ENCODE measurements around the gene GAS2L2. TPM values are rescaled to one million over a fixed set of nuclear protein-coding genes. Genes with fewer than 3 reads are reported as not detected.

Gene GAS2L2
- total RNA-seq, 1 donor from 2014 or later, result not detected

DNA sequence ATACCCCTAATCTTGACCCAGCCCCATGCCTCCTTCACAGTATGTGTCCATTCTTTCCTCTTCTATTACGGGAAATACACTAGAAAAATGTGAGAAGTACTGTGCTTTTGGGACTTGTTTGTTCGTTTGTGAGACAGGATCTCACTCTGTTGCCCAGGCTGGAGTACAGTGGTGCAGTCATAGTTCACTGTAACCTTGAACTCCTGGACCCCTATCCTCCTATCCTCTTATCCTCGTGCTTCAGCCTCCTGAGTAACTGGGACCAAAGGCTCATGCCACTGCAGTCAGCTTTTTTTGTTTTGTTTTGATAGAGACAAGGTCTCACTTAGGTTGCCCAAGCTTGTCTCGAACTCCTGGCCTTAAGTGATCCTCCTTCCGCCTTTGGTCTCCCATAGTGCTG lies 51.5 kb downstream of the GAS2L2 start:
- H3K9me3 Mint-ChIP-seq, result peaks cover 5% of the 10 kb centered on the region
- H3K27ac Mint-ChIP-seq, result no peak overlapping the region
- H3K4me1 Mint-ChIP-seq, result peaks cover 17% of the 10 kb centered on the region
- H3K4me3 Mint-ChIP-seq, result no peak overlapping the region
- H3K36me3 Mint-ChIP-seq (ENCODE audit: low read depth), result peaks cover 36% of the 10 kb centered on the region
- intact Hi-C loops (cut with micrococcal nuclease), result no loop called here
- no peak for DNase-seq
- H3K27me3 Mint-ChIP-seq, result no peaks in the 10 kb centered on the region

DNA sequence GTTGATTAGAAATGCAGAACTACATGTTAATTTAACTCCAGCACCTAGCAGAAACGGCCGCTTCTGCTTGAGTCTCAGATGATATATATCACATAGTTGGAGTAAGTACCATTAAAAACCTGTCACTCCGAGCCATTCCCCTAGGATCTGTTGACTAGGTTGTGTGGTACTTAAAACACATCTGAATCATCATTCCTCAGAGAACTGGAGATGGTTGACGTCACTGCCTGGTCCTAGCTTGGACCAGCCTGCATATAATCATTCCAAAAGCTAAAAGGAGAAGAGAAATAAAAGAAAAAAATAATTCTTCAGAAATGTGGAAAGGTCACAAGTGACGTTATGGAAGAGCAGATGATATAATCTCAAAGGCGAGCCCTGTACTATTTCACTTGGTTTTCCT lies 52.9 kb downstream of the GAS2L2 start:
- Mint-ChIP-seq H3K4me1 (peaks cover 12% of the 10 kb centered on the region), H3K9me3 (peaks cover 5% of the 10 kb centered on the region), H3K27me3 (no peaks in the 10 kb centered on the region), H3K4me3 (no peak overlapping the region), H3K36me3 (ENCODE audit: low read depth) (peaks cover 35% of the 10 kb centered on the region), H3K27ac (no peak overlapping the region)
- intact Hi-C loops (cut with micrococcal nuclease), result no loop called here
- no peak for DNase-seq

DNA sequence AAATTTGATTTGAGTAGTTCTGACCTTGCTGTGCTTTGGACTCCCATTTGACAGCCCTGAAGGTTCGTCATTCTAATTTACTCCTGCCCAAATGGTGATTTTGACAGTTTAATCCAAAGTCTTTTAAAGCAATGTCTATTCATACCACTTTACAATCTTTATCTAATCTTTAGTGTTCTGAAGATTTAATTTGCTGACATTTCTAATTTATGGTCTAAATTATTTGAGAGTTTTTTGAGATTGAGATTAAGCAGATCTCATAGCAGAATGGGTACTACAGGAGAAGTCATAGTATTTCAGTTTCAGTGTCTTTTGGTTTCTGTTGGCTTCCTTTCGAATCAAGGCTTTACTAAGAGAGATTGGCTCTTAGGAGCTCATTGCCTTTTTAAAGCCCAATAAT lies 54.2 kb downstream of the GAS2L2 start:
- no peak overlapping the region for H3K4me3 Mint-ChIP-seq
- peaks cover 5% of the 10 kb centered on the region for H3K9me3 Mint-ChIP-seq
- H3K4me1 Mint-ChIP-seq, result peaks cover 3% of the 10 kb centered on the region
- H3K27ac Mint-ChIP-seq, result no peak overlapping the region
- no peaks in the 10 kb centered on the region for H3K27me3 Mint-ChIP-seq
- no peak for DNase-seq
- H3K36me3 Mint-ChIP-seq (ENCODE audit: low read depth), result peaks cover 28% of the 10 kb centered on the region
- intact Hi-C loops (cut with micrococcal nuclease), result no loop called here

DNA sequence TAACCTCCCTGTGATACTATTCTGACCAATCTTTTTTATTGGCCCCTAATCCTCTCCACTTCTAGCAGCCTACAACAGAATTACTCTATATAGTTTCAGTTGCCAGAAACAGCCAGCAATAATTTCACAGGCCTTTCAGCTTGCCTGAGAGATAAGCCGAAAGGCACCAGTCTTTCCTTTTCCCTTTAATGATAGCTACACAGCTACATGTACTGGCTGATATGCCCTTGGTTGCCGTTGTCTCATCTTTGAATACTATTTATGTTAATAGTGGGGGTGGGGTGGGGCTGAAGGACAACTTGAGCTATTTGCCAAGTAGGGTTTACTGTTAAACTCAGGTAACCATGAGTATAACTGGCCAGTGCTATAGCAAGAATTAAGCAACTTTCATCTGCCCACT lies 57.4 kb downstream of the GAS2L2 start:
- intact Hi-C loops (cut with micrococcal nuclease), result no loop called here
- Mint-ChIP-seq H3K9me3 (no peaks in the 10 kb centered on the region), H3K27ac (no peak overlapping the region), H3K4me1 (no peaks in the 10 kb centered on the region), H3K4me3 (no peak overlapping the region), H3K27me3 (no peaks in the 10 kb centered on the region), H3K36me3 (ENCODE audit: low read depth) (peaks cover 18% of the 10 kb centered on the region)
- no peak for DNase-seq

DNA sequence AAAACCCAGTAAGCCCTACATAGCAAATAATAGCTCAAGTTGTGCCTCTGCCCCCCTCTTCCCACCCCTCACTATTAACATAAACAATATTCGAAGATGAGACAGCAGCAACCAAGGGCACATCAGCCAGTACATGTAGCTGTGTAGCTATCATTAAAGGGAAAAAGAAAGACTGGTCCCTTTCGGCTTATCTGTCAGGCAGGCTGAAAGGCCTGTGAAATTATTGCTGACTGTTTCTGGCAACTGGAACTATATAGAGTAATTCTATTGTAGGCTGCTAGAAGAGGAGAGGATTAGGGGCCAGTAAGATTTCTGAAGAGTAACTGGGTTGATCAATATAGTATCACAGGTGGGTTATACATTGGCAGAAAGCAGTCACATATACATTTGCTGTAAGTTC lies 58.1 kb downstream of the GAS2L2 start:
- Mint-ChIP-seq H3K27ac (no peak overlapping the region), H3K9me3 (no peaks in the 10 kb centered on the region)

More for the DNA sequence above, 58.1 kb downstream of the GAS2L2 start:
- intact Hi-C loops (cut with micrococcal nuclease), result no loop called here
- no peak for DNase-seq
- H3K27me3 Mint-ChIP-seq, result no peaks in the 10 kb centered on the region
- H3K36me3 Mint-ChIP-seq (ENCODE audit: low read depth), result peaks cover 23% of the 10 kb centered on the region
- no peaks in the 10 kb centered on the region for H3K4me1 Mint-ChIP-seq
- no peak overlapping the region for H3K4me3 Mint-ChIP-seq

Other genes starting within 250 kb of the GAS2L2 start
- 43.1 and 44.8 TPM in 2 replicates for gene SLFN12L, start 215.6 kb downstream of the GAS2L2 start, total RNA-seq
- 0.07 TPM in 1 of 2 replicates, not detected in the other for gene SLFN14, start 192.4 kb downstream of the GAS2L2 start, total RNA-seq
- gene PEX12, start 174.7 kb downstream of the GAS2L2 start, total RNA-seq, result 4.5 and 4.8 TPM in 2 replicates
- gene AP2B1, start 165.9 kb downstream of the GAS2L2 start, total RNA-seq, result 164 and 172 TPM in 2 replicates
- gene RASL10B, start 21.6 kb downstream of the GAS2L2 start, total RNA-seq, result 0.71 and 0.72 TPM in 2 replicates
- gene C17orf50, start 7.6 kb upstream of the GAS2L2 start, total RNA-seq, result not detected in 2 replicates
- not detected in 2 replicates for gene MMP28, start 42.4 kb upstream of the GAS2L2 start, total RNA-seq
- gene TAF15, start 56.2 kb upstream of the GAS2L2 start, total RNA-seq, result 326 and 338 TPM in 2 replicates
- 0.14 TPM in 1 of 2 replicates, not detected in the other for gene HEATR9, start 115.7 kb upstream of the GAS2L2 start, total RNA-seq
- gene CCL5, start 127.1 kb upstream of the GAS2L2 start, total RNA-seq, result 19.6 and 20.7 TPM in 2 replicates
- 2.6 and 2.9 TPM in 2 replicates for gene RDM1, start 177.5 kb upstream of the GAS2L2 start, total RNA-seq
- not detected in 2 replicates for gene LYZL6, start 190.5 kb upstream of the GAS2L2 start, total RNA-seq
- gene CCL16, start 228.3 kb upstream of the GAS2L2 start, total RNA-seq, result not detected in 2 replicates
- not detected in 2 replicates for gene CCL14, start 233.5 kb upstream of the GAS2L2 start, total RNA-seq
- not detected in 2 replicates for gene CCL15, start 248.3 kb upstream of the GAS2L2 start, total RNA-seq

Measured in activated CD4-positive, alpha-beta T cell treated with anti-CD3 and anti-CD28 coated beads, Interleukin-2, amount 10 ng/mL, durations not matched to agents 24 days and 14 days (primary cell).